HCT116 (cell line): ENCODE measurements around the gene IL1F10. TPM values are rescaled to one million over a fixed set of nuclear protein-coding genes. Genes with fewer than 3 reads are reported as not detected.

Source experiments
- ATAC-seq: fragments of 200-7000 bp; cut with Tn5 transposase; 2 replicates; pipeline ENCODE4 v1.9.1; 2020; ENCODE audit warnings: mild to moderate bottlenecking, moderate library complexity
- BruUV-seq: library from RNA; stranded (reverse); fragments of 400-500 nt; replicated peaks from 2 replicates; lab custom pipeline; 2021; lab: Mats Ljungman, UMichigan
- CTCF ChIA-PET: fragments of 300-600 bp; sonication (Branson Sonifier 250); formaldehyde crosslinking; loops from one replicate; lab custom pipeline; 2021; ENCODE audit warnings: antibody characterized with exemption; lab: Charles Lee
- POLR2A ChIA-PET: fragments of 300-600, 350-600 bp; sonication (Branson Sonifier 250); formaldehyde crosslinking; loops from one replicate; lab custom pipeline; 2021; ENCODE audit warnings: antibody characterized with exemption; lab: Charles Lee
- RAD21 ChIA-PET, 2 experiments: fragments of 300-600 bp; sonication (Branson Sonifier 250); formaldehyde crosslinking; loops; one replicate each; lab custom pipeline; 2023; ENCODE audit warnings: low total read pairs in 2 of 2; ENCODE audit not compliant: uncharacterized antibody in 2 of 2, unreplicated experiment in 2 of 2, low non-redundant PET in 1 of 2; lab: Charles Lee
- DNase-seq: peaks from one replicate; pipeline ENCODE4 v3.0.0-alpha.2; 2010; ENCODE audit warnings: low read depth, low spot score
- H2AFZ ChIP-seq: fragments of 200-600 bp; shearing (Covaris generic), sonication (generic); 2 replicates; pipeline ENCODE4 v1.6.1; 2017; ENCODE audit warnings: low read depth, mixed run types, mixed read lengths, antibody characterized with exemption, low read length; ENCODE audit not compliant: poor library complexity, severe bottlenecking
- H3K27ac ChIP-seq: 2 replicates; pipeline ENCODE4 v1.5.1; 2012; ENCODE audit warnings: low read depth, low read length
- H3K27me3 ChIP-seq: fragments of 200-600 bp; sonication (generic); 2 replicates; pipeline ENCODE4 v1.6.1; 2016; ENCODE audit warnings: mixed run types, low read length, mixed read lengths; ENCODE audit not compliant: insufficient read depth
- H3K36me3 ChIP-seq, 2 experiments: fragments of 200-500 bp in 1 of 2; fragments of 200-600 bp in 1 of 2; sonication (Bioruptor generic) in 1 of 2; sonication (generic) in 1 of 2; 2 replicates each; pipeline versions ENCODE4 v1.5.1 to v1.6.1; 2014 to 2016; ENCODE audit warnings: low read length in 2 of 2, inconsistent platforms in 1 of 2, mixed read lengths in 1 of 2, mixed run types in 1 of 2; ENCODE audit not compliant: insufficient read depth in 2 of 2, control insufficient read depth in 1 of 2
- H3K4me1 ChIP-seq, 2 experiments: fragments of 200-600 bp in 1 of 2; sonication (generic) in 1 of 2; 2 replicates each; pipeline versions ENCODE4 v1.5.1 to v1.6.1; 2012 to 2017; ENCODE audit warnings: low read length in 2 of 2, inconsistent platforms in 1 of 2, mild to moderate bottlenecking in 1 of 2, mixed read lengths in 1 of 2, mixed run types in 1 of 2, moderate library complexity in 1 of 2; ENCODE audit not compliant: insufficient read depth in 2 of 2, control insufficient read depth in 1 of 2
- H3K4me2 ChIP-seq: fragments of 200-600 bp; sonication (generic); 2 replicates; pipeline ENCODE4 v1.6.1; 2017; ENCODE audit warnings: mixed run types, low read length, mixed read lengths
- H3K4me3 ChIP-seq, 2 experiments: fragments of 200-600 bp in 1 of 2; sonication (generic) in 1 of 2; replicated peaks in 1 of 2; 2 replicates each; pipeline ENCODE4 v1.5.1; 2011 to 2016; ENCODE audit warnings: low read length in 2 of 2, control low read depth in 1 of 2, low read depth in 1 of 2, mild to moderate bottlenecking in 1 of 2, mixed read lengths in 1 of 2, mixed run types in 1 of 2
- H3K79me2 ChIP-seq: fragments of 200-600 bp; sonication (generic); 2 replicates; pipeline ENCODE4 v1.6.1; 2017; ENCODE audit warnings: mild to moderate bottlenecking, mixed run types, low read length, moderate library complexity, mixed read lengths; ENCODE audit not compliant: insufficient read depth
- H3K9ac ChIP-seq: fragments of 200-600 bp; sonication (generic); 2 replicates; pipeline ENCODE4 v1.6.1; 2016; ENCODE audit warnings: low read length, mixed read lengths
- H3K9me2 ChIP-seq: fragments of 200-600 bp; sonication (generic), shearing (Covaris generic); 2 replicates; pipeline ENCODE4 v1.6.1; 2017; ENCODE audit warnings: mixed run types, mild to moderate bottlenecking, moderate library complexity; ENCODE audit not compliant: insufficient read depth
- H3K9me3 ChIP-seq, 2 experiments: fragments of 200-500 bp in 1 of 2; fragments of 200-600 bp in 1 of 2; sonication (Bioruptor generic) in 1 of 2; sonication (generic) in 1 of 2; 2 replicates each; pipeline ENCODE4 v1.6.1; 2014 to 2017; ENCODE audit warnings: low read length in 2 of 2, mixed read lengths in 2 of 2, inconsistent platforms in 1 of 2, low read depth in 1 of 2, mild to moderate bottlenecking in 1 of 2, mixed run types in 1 of 2, moderate library complexity in 1 of 2; ENCODE audit not compliant: control insufficient read depth in 1 of 2, insufficient read depth in 1 of 2
- H4K20me1 ChIP-seq: fragments of 200-600 bp; sonication (generic), shearing (Covaris generic); 2 replicates; pipeline ENCODE4 v1.6.1; 2017; ENCODE audit warnings: mixed run types, mild to moderate bottlenecking, moderate library complexity; ENCODE audit not compliant: insufficient read depth
- CBX3 ChIP-seq: IDR thresholded peaks from 2 replicates; pipeline ENCODE4 v1.6.1; 2012; ENCODE audit warnings: low read depth
- CEBPB ChIP-seq: IDR thresholded peaks from 2 replicates; pipeline ENCODE4 v1.6.1; 2012; ENCODE audit warnings: low read depth
- EGR1 ChIP-seq: IDR thresholded peaks from 2 replicates; pipeline ENCODE4 v1.6.1; 2012; ENCODE audit warnings: low read depth
- EZH2 ChIP-seq: fragments of 200-600 bp; sonication (generic); IDR thresholded peaks from 2 replicates; pipeline ENCODE4 v1.6.1; 2017; ENCODE audit warnings: antibody characterized with exemption, mixed run types
- EZH2phosphoT487 ChIP-seq: fragments of 200-600 bp; IDR thresholded peaks from 2 replicates; pipeline ENCODE4 v1.6.1; 2018; ENCODE audit warnings: antibody characterized with exemption, borderline replicate concordance
- FOSL1 ChIP-seq: IDR thresholded peaks from 2 replicates; pipeline ENCODE4 v1.6.1; 2012; ENCODE audit warnings: low read depth
- POLR2A ChIP-seq: IDR thresholded peaks from 2 replicates; pipeline ENCODE4 v1.7.0; 2011; ENCODE audit warnings: borderline replicate concordance; ENCODE audit not compliant: insufficient read depth, insufficient read length; ENCODE audit errors: extremely low read depth
- POLR2AphosphoS5 ChIP-seq: IDR thresholded peaks from 2 replicates; pipeline ENCODE4 v1.6.1; 2011; ENCODE audit warnings: mild to moderate bottlenecking, low read depth, low read length, moderate library complexity
- RAD21 ChIP-seq: IDR thresholded peaks from 2 replicates; pipeline ENCODE4 v1.6.1; 2012; ENCODE audit warnings: low read depth, mild to moderate bottlenecking
- SP1 ChIP-seq: IDR thresholded peaks from 2 replicates; pipeline ENCODE4 v1.6.1; 2012; ENCODE audit warnings: low read depth
- SRF ChIP-seq: IDR thresholded peaks from 2 replicates; pipeline ENCODE4 v1.6.1; 2012; ENCODE audit warnings: low read depth
- TCF7L2 ChIP-seq: IDR thresholded peaks from 2 replicates; pipeline ENCODE4 v1.7.0; 2011; ENCODE audit warnings: borderline replicate concordance, inconsistent platforms; ENCODE audit not compliant: insufficient read depth, insufficient read length; ENCODE audit errors: extremely low read depth
- YY1 ChIP-seq: IDR thresholded peaks from 2 replicates; pipeline ENCODE4 v1.6.1; 2011; ENCODE audit warnings: low read length, low read depth, moderate library complexity, mild to moderate bottlenecking; ENCODE audit not compliant: insufficient replicate concordance; ENCODE audit errors: extremely low read depth
- ZBTB33 ChIP-seq: IDR thresholded peaks from 2 replicates; pipeline ENCODE4 v1.6.1; 2011; ENCODE audit warnings: mild to moderate bottlenecking, low read length, moderate library complexity; ENCODE audit not compliant: insufficient replicate concordance; ENCODE audit errors: extremely low read depth
- ZFX ChIP-seq: fragments of 450-650 bp; IDR thresholded peaks from 2 replicates; pipeline ENCODE4 v1.6.1; 2017
- intact Hi-C: fragments of 100-400 bp; cut with micrococcal nuclease; formaldehyde crosslinking; loops from 2 replicates; pipeline ENCODE4 v1.10.0; 2022
- total RNA-seq: library from RNA; stranded (reverse); gene quantifications from one replicate; pipeline ENCODE4 v1.2.1, GENCODE V29; 2021; ENCODE audit not compliant: unreplicated experiment
- TF ChIP-seq, protein P1 (sequence below): IDR thresholded peaks from 2 replicates; pipeline ENCODE4 v1.6.1; 2012; ENCODE audit warnings: low read depth
- TF ChIP-seq, protein P2 (sequence below), 3 experiments: fragments of 200-600 bp in 1 of 3; sonication (generic) in 1 of 3; IDR thresholded peaks in 2 of 3; conservative IDR thresholded peaks in 1 of 3; 2 replicates each; pipeline ENCODE4 v1.5.1; 2012 to 2017; ENCODE audit warnings: low read depth in 2 of 3, low read length in 2 of 3, antibody characterized with exemption in 1 of 3, borderline replicate concordance in 1 of 3, control low read depth in 1 of 3, mild to moderate bottlenecking in 1 of 3, mixed read lengths in 1 of 3, mixed run types in 1 of 3, moderate library complexity in 1 of 3; ENCODE audit not compliant: insufficient read depth in 1 of 3

Gene IL1F10
- total RNA-seq, 1 experiment from 2014 or later: not detected

DNA sequence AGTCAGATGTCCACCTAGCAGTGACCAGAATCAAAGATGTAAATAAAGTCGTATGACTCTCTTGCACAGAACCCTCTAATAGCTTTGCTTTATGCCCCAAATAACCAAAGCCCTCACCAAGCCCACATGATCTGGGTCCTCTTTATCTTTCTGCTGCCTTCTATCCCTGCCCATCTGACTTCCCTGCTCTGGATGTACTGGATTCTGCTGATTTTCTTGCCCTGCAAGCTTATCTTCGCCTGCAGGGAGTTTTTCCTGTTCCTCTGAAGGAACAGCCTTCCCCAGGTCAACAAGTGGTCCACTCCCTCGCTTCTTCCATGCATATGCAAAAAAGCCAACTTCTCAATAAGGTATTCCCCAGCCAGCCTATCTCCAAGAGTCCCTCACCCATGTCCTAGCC, 33.8 kb upstream of the IL1F10 start:
- Histone ChIP-seq H3K27me3 (peaks cover 42% of the 10 kb centered on the region), H3K9me2 (no peaks in the 10 kb centered on the region), H3K36me3 (no peaks in the 10 kb centered on the region), H3K9ac (no peak overlapping the region), H3K4me1 (no peaks in the 10 kb centered on the region), H2AFZ (no peak overlapping the region), H3K27ac (no peak overlapping the region), H4K20me1 (no peaks in the 10 kb centered on the region; the same call in 1 of the 2 replicates), H3K79me2 (no peaks in the 10 kb centered on the region), H3K4me3 (no peak overlapping the region)
- ChIA-PET RAD21 (no interaction called here), CTCF (no interaction called here), POLR2A (no interaction called here)
- ATAC-seq: no peak
- intact Hi-C loops: no loop called here
- TF ChIP-seq FOSL1: no peak
- no peak for TF ChIP-seq ZFX
- no peak for TF ChIP-seq SRF
- TF ChIP-seq SP1: no peak
- no peak for TF ChIP-seq POLR2AphosphoS5
- no peak for TF ChIP-seq RAD21
- TF ChIP-seq, protein P1, sequence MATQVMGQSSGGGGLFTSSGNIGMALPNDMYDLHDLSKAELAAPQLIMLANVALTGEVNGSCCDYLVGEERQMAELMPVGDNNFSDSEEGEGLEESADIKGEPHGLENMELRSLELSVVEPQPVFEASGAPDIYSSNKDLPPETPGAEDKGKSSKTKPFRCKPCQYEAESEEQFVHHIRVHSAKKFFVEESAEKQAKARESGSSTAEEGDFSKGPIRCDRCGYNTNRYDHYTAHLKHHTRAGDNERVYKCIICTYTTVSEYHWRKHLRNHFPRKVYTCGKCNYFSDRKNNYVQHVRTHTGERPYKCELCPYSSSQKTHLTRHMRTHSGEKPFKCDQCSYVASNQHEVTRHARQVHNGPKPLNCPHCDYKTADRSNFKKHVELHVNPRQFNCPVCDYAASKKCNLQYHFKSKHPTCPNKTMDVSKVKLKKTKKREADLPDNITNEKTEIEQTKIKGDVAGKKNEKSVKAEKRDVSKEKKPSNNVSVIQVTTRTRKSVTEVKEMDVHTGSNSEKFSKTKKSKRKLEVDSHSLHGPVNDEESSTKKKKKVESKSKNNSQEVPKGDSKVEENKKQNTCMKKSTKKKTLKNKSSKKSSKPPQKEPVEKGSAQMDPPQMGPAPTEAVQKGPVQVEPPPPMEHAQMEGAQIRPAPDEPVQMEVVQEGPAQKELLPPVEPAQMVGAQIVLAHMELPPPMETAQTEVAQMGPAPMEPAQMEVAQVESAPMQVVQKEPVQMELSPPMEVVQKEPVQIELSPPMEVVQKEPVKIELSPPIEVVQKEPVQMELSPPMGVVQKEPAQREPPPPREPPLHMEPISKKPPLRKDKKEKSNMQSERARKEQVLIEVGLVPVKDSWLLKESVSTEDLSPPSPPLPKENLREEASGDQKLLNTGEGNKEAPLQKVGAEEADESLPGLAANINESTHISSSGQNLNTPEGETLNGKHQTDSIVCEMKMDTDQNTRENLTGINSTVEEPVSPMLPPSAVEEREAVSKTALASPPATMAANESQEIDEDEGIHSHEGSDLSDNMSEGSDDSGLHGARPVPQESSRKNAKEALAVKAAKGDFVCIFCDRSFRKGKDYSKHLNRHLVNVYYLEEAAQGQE: no peak
- TF ChIP-seq EZH2: no peak
- no peak for TF ChIP-seq CEBPB
- TF ChIP-seq ZBTB33: no peak
- no peak for TF ChIP-seq POLR2A
- TF ChIP-seq, protein P2, sequence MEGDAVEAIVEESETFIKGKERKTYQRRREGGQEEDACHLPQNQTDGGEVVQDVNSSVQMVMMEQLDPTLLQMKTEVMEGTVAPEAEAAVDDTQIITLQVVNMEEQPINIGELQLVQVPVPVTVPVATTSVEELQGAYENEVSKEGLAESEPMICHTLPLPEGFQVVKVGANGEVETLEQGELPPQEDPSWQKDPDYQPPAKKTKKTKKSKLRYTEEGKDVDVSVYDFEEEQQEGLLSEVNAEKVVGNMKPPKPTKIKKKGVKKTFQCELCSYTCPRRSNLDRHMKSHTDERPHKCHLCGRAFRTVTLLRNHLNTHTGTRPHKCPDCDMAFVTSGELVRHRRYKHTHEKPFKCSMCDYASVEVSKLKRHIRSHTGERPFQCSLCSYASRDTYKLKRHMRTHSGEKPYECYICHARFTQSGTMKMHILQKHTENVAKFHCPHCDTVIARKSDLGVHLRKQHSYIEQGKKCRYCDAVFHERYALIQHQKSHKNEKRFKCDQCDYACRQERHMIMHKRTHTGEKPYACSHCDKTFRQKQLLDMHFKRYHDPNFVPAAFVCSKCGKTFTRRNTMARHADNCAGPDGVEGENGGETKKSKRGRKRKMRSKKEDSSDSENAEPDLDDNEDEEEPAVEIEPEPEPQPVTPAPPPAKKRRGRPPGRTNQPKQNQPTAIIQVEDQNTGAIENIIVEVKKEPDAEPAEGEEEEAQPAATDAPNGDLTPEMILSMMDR (IDR thresholded peaks at IDR 0.05 in 2 of 3, conservative IDR thresholded peaks at IDR 0.05 in 1 of 3; ENCODE audit: borderline replicate concordance in 1 of 3, insufficient read depth in 1 of 3, low read depth in 2 of 3, low read length in 2 of 3): no peak
- no peak for TF ChIP-seq YY1
- no peak for TF ChIP-seq EZH2phosphoT487
- no peak for TF ChIP-seq CBX3
- no peak for TF ChIP-seq TCF7L2
- no peak for TF ChIP-seq EGR1
- TF ChIP-seq, all 23 proteins: peak for 0
- no peak for DNase-seq
- no peaks in the 10 kb centered on the region for H3K9me3 ChIP-seq
- no TSS peak for BruUV-seq
- H3K4me2 ChIP-seq: no peak overlapping the region
